Measurements from ENCODE around the gene XRRA1.
"Not testable (repeated sequence)": the region's sequence is repeated elsewhere in the genome, so short reads cannot be mapped to it uniquely, and the experiment has no call there.

XRRA1 gene

DNA sequence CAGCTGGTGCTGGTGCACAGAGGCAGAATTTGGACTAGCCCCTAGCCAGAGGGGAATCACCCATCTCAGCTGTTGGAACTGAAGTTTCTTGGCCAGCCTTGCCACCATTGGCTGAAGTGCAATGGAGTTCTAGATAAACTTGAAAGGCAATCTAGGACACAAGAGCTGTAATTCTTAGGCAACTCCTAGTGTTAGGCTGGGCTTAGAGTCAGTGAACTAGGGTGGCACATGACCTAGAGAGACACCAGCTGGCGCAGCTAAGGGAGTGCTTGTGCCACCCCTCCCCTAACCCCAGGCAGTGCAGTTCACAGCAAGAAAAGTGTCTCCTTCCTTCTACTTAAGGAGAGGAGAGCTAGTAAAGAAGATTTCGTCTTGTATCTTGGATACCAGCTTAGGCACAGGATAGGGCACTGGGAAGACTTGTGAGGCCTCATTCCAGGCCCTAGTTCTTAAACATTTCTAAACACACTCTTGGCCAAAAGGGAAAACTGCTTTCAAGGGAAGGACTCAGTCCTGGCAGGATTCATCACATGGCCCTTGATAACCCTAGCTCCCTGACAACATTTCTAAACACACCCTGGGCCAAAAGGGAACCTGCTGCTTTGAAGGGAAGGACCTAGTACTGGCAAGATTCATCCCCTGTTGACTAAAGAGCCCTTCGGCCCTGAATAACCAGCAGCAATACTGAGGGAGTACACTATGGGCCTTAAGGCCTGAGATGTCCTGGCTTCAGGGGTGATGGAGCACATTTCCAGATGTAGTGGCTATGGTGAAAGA lies 53.4 kb downstream of the XRRA1 start:
- DNase-seq (ENCODE audit: low spot score): no peak

DNA sequence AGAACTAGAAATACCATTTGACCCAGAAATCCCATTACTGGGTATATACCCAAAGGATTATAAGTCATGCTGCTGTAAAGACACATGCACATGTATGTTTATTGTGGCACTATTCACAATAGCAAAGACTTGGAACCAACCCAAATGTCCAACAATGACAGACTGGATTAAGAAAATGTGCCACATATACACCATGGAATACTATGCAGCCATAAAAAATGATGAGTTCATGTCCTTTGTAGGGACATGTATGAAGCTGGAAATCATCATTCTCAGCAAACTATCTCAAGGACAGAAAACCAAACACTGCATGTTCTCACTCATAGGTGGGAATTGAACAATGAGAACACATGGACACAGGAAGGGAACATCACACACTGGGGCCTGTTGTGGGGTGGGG lies 55.9 kb downstream of the XRRA1 start:
- DNase-seq (ENCODE audit: low spot score): not testable (repeated sequence)

DNA sequence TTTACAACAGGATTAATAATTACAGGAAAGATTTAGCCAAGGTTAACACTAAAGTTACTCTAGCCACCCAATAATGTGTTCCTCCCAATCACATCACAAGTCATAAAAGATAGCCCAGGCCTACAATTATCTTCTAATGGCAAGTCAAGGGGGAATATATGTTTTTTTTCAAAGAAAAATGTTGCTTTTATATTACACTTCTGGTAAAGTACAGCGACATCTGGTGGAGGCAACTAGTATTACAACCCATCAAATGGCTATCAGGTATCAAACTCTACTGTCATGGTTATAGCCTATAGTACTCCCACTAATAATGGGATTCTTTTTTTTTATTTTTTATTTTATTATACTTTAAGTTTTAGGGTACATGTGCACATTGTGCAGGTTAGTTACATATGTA lies 71.8 kb downstream of the XRRA1 start:
- no peak for DNase-seq (ENCODE audit: low spot score)

DNA sequence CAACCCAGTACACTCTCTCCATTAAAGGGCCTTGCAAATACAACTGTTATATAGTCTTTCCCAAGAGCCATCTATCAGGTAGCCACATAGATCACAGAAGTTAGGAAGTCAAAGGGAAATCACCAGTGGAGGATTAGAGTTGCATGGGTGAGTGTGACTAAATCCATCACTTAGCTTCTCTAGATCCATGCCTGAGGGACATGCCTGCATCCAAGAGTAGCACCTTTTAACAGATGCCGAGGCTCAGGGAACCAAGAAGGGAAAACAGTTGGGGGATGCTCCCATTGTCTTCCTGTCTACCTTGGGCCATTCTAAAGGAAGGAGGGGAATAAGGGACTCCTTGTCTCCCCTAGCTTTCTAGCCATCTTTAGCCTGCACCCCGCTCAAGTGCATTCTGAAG lies 77.9 kb downstream of the XRRA1 start:
- no peak for DNase-seq (ENCODE audit: low spot score)

DNA sequence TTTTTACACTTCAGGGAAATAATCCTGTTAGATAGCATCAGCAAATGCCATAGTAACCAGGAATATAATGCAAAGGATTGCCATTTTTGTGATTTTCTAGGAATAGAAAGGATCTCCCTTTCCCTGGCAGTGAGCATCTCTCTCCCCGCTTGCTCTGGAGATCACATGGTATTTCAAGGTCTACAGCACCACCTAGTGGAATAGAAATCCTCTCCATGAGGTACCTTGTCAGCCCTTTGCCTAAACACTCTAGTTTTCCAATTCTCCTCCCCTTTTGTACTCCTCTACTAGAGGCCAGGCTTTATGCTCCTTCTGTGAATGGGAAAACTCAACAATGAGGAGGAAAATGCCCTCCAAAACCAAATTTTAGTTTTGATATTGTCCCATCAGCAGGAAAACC lies 78.4 kb downstream of the XRRA1 start:
- DNase-seq (ENCODE audit: low spot score): no peak

DNA sequence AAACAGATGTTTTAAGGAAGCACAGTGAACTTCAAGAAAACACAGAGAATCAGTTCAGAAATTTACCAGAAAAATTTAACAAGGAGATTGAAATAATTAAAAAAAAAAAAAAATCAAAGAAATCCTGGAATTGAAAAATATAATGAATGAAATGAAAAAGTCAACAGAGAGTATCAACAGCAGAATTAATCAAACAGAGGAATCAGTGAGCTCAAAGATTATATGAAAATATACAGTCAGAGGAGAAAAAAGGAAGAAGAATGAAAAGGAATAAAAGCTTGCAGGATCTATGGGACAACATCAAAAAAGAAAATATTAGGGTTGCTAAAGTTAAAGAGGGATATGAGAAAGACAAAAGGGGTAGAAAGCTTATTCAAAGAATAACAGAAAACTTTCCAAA lies 82.3 kb downstream of the XRRA1 start:
- DNase-seq (ENCODE audit: low spot score): no peak

DNA sequence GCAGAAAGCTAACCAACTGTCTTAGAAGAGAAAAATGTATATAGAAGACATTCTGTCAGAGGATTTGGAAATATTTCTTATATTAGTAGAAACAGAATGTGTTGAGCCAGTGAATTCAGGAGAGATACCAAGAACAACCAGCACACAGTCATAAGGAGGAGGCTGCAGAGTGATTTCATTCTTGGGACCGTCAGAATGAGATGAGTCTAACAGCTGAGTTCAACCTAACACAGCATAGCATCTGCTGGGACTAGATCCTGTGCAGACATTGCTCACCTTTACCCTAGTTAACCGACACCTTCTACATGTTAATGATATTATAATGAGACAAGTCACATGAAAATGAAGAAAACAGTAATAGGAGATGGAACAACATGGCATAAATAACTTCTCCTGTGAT lies 85.5 kb downstream of the XRRA1 start:
- DNase-seq (ENCODE audit: low spot score): no peak

DNA sequence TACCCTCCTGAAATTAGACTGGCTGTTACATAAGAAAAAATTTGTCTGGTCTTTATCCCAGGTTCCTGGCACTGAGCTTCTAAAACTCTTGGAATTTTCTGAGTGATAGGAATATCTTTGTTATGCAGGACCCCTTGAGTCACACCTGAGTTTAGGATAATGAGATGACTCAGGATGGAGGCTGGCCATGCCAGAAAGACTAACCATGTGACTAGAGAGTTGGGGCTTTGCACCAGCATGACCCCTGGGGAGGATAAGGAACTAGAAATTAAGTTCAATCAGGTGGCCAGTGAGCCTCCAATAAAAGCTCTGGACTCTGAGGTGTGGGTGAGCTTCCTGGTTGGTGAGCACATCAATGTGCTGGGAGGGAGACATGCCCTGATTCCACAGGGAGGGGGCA lies 88.1 kb downstream of the XRRA1 start:
- DNase-seq (ENCODE audit: low spot score): no peak

DNA sequence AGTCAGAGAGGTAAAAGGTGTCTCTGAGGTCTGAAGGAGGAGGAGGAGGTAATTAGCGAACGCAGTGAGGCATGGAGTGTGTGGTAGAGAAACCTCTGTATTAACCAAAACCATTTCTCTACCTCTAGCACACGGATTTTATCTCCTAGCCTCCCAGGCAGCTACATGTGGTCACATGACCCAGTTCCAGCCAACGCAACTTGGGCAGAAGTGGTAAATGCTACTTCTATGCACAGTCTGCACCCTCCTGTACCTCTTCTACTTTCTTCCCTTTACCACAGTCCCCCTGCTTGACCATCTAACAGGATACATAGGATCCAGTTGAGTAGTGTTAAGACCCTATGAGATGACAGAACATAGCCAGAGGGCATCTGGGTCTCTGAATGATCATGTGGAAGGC lies 95.7 kb downstream of the XRRA1 start:
- DNase-seq (ENCODE audit: low spot score): no peak

DNA sequence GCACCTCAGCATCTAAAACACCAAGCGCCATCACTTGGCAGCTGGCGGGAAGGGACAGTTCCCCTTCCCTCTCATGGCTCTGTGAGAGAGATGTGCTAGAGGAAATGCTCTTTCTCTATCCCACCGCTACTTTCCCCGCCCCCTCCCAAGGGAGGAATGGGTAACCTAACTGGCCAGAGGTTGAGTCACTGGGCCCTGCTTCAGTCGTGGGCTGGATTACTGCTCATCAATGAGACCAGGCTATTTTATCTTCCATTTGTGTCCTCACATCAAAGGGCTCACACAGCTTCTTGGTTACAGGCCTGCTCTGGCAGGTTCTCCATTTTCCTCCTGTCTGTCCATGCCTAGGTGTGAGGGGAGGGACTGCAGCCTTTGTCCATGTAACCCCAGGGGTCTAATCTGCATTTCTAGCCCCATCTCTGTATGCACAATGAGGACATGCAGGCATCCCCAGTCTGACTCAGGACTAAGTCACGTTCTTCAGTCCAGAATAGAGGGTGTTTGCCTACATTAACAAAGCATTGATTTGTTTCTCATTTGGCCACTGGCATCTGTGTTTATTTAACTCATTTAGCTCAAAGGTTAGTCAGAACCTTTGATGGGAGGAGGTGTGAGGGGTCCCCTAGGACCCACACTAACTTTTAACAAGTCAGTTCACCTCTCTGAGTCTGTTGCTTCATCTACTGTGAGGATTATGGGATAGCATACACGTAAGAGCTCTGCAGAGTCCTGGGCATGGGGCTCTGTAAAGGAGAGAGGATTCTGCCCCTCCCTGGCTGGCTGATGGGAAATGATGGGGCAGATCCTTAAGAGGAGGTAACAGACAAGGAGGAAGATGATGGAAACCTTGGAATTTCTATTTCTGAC lies 99.1 kb downstream of the XRRA1 start:
- no peak for DNase-seq (ENCODE audit: low spot score)

DNA sequence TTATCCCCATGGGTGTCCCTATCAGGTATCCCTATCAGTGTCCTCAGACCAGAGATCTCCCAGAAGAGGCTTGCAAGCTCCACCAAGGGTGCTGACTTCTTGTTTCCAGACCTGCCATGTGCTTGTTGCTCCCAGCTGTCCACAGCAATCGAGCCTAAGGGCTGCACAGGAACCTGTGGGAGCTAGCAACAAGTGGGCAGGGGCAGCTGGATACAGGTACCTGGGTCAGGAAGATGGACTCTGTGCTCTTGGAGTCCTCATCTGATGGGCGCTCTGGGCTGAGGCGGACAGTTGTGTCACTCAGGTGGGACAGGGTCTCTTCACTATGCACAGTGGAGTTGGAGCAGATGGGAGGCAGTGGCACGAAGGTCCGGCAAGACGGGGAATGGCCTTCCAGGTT lies 101.0 kb downstream of the XRRA1 start:
- no peak for DNase-seq (ENCODE audit: low spot score)

DNA sequence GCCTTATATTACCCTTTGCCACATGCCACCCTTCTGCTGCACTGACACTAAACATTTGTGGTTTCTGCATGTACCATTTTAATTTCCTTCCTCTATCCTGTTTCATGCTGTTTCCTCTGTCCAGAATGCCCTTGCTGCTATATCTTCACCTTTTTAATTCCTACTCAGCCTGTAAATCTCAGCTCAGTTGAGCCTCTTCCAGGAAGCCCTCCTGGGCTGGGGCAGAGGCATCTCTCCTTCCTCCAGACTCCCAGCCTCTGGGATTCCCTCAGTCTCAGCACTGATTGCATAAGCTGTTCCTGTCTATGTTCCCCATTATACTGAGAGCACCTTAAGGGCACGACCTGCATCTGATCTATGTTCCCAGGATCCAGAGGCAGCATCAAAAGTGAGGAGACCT lies 101.5 kb downstream of the XRRA1 start:
- no peak for DNase-seq (ENCODE audit: low spot score)

DNA sequence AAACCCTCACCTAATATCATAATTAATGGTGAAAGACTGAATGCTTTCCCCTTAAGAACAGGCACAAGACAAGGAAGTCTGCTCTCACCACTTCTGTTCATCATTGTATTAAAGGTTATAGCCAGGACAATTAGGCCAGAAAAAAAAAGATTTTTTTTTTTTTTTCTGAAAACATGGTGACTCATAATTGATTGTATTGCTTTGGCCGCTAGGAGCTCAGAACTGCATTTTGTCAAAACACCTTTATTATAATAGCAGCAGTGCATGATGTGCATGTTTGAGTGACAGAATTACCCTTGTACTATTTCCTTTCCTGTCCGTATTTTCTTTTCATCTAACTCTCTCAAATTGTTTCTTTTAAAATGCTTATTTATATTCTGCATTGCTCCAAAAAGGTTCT lies 102.1 kb downstream of the XRRA1 start:
- no peak for DNase-seq (ENCODE audit: low spot score)

DNA sequence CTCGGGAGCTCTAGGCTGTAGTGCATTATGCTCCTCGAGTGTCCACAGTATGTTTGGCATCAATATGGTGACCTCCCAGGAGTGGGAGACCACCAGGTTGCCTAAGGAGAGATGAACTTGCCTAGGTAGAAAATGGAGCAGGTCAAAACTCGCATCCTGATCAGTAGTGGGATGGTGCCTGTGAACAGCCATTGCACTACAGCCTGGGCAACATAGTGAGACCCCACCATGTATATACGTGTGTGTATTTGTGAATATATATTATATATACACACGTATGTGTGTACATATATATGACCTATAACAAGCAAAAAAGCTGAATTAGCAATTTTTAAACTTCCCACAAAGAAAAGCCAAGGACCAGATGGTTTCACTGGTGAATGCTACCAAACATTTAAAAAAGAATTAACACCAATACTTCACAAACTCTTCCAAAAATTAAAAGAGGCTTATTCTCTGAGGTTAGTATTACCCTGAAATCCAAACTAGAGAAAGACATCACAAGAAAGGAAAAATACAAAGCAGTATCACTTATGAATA lies 102.8 kb downstream of the XRRA1 start:
- DNase-seq (ENCODE audit: low spot score): no peak

DNA sequence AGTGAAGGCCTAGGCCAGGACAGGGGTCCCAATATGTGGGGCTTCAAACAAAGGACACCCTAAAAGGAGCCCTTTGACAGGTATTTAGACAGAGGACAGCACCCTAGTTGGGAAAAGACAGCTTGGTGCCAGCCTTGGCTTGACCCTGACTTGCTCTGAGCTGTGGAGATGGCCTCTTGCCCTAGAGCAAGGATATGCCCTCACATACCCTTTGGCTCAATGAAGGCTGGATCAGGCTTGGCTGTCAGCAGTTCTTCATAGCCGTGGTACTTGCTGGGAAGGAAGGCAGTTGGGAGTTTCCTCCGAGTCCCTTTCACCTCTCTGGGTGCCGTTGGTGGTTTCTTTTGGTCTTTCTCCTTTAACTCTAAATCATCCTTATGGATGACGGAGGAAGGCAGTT lies 104.0 kb downstream of the XRRA1 start:
- DNase-seq (ENCODE audit: low spot score): no peak

DNA sequence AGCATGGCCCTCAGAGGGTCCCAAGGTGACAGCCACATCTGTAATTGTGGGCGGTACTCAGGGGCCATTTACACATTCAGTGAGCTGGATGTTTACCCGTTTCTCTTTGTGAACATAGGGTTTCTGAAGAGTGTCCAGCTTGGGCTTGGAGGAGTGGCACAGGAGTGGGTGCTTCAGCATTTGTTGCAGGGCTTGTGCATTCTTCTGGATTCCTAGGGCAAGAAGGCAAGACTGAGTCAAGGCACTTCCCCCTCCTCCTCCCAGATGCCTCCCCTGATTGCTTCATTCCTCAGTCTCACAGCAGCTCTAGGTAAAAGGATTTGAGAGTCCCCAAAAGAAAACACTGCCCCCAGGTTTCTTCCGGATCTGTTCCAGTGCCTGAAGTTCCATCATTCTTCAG lies 104.8 kb downstream of the XRRA1 start:
- no peak for DNase-seq (ENCODE audit: low spot score)

DNA sequence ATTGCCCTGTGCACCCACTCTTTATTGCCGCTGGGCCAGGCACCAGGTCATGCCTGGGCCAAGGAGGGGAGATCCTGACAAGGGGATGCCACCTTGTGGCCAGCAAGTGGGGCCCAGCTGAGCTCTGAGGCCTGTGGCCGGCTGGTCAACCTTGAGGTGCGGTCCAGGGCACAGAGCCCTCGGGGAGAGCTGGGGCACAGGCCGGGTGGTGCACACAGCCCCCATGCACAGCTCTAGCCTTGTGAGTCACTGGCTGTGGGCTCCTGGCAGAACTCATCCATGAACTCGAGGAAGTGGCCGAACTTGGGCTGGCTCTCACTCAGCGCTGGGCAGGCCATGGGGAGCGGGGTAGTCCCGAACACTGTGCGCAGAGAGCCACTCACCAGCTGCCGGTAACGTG lies 105.9 kb downstream of the XRRA1 start:
- no peak for DNase-seq (ENCODE audit: low spot score)

DNA sequence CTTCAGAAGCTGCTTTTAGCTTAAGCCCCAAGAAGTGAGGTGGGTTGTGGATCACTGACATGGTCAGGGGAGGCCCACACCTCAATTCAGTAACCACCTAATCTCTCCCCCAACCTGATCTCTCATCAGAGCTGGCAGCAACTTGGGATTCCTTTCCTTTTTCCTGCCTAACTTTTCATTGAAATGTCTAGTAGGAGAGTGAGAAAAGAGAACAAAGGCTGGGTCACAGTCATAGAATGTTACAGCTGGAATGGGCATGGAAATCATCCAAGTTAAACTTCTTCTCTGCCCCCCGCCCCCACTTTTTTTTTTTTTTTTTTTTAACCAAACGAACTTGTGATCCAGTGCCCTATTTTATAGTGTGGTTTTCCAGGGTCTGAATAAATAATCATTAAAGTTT lies 108.4 kb downstream of the XRRA1 start:
- DNase-seq (ENCODE audit: low spot score): no peak

DNA sequence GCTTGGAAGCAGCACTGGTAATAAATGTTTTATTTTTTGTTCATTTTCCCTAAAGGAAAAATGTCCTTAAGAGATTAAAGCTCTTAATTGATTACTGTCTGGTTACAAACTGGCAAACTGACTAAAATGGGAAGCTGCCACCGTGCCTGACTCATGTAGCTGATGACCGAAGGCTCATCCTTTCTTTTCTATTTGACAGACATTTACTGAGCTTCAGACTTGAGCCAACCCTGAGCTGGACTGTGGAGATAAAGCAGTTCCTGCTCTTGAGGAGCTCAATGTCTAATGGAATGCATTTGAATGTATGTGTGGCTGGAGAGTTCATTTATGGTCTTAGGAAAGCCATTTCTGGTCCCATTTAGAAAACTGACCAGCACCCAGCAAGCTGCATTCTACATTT lies 108.9 kb downstream of the XRRA1 start:
- DNase-seq (ENCODE audit: low spot score): no peak

DNA sequence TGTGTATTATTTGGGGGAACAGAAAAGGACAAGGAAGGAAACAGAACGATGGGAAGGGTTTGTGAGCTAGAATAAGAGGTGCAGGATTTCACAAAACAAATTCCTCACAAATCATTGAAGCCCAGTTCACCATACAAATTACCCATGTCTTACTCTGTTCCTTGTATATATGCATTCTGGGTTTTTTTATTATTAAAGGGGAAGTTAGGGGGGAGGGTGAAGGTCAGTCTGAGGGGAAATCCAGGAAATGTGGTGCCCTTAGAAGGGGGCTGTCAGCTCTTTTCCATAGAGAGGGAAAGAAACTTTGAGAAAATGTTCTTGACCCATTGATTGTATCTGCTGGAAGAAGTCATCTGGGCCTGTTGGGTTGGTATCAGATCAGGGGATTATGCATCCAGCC lies 109.4 kb downstream of the XRRA1 start:
- DNase-seq (ENCODE audit: low spot score): no peak

DNA sequence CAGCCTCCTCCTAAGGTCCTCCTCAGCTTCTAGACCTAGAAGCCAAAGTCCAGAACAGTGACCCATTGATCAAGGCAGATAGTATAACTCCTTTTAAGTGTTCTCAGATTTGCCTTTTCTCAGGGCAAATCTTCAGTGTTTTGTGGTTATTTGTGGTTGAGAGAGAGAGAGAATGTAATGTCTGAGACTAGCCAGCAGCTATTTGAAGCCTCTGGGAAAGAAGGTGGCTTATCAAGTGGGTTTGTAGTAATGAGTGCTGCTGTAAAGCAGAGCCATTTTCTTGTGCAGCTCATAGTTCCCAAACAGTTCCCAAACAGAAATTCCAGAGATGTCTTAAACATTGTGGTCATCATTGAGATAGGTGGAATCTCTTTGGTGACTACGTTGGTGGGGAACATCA lies 110.7 kb downstream of the XRRA1 start:
- no peak for DNase-seq (ENCODE audit: low spot score)

DNA sequence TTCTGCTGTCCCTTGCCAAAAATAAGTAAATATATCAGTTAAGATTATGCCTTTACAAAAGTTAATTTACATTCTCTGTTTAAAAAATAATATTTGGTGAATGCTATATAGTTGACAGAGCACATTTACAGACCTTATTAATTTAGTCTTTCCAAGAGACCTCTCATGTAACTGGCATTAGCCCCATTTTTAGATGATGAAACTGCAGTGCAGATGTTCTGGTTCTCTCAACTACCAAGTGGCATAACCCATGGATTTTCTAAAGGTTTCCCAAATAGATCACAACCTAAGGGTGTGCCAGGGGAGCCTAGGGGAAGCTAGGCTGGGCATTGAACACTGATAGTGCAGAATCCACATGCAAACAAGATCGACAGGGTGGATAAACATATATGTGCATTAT lies 111.7 kb downstream of the XRRA1 start:
- DNase-seq (ENCODE audit: low spot score): no peak

DNA sequence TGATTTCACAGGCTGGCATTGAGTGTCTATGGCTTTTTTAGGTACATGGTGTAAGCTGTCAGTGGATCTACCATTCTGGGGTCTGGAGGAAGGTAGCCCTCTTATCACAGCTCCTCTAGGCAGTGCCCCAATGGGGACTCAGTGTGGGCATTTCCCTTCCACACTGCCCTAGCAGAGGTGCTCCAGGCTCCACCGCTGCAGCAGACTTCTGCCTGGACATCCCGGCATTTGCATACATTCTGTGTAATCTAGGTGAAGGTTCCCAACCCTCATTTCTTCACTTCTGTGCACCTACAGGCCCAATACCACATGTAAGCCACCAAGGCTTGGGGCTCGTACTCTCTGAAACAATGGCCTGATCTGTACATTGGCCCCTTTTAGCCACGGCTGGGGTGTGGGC lies 122.0 kb downstream of the XRRA1 start:
- DNase-seq (ENCODE audit: low spot score): no peak
